ENCODE results near the gene SELE. TPM values are rescaled to one million over a fixed set of nuclear protein-coding genes. Genes with fewer than 3 reads are reported as not detected.
"Not testable (repeated sequence)": the region's sequence is repeated elsewhere in the genome, so short reads cannot be mapped to it uniquely, and the experiment has no call there.

SELE gene
- total RNA-seq, 1 experiment from 2014 or later, result not detected

- ATAC-seq; DNase-seq (ENCODE audit: low spot score); H3K4me3 Mint-ChIP-seq; H3K36me3 Mint-ChIP-seq; POLR2A ChIA-PET; H3K27ac Mint-ChIP-seq; CTCF ChIA-PET; H3K4me1 Mint-ChIP-seq: not testable (repeated sequence)
- peaks cover 12% of the 10 kb centered on the region; the same call in 1 of the 2 replicates for H3K27me3 Mint-ChIP-seq (ENCODE audit: low read depth)
- H3K9me3 Mint-ChIP-seq, result peaks cover 51% of the 10 kb centered on the region
These were observed 18.8 kb downstream of the SELE start for GRCh38 chr1:169715100-169715499.

DNA sequence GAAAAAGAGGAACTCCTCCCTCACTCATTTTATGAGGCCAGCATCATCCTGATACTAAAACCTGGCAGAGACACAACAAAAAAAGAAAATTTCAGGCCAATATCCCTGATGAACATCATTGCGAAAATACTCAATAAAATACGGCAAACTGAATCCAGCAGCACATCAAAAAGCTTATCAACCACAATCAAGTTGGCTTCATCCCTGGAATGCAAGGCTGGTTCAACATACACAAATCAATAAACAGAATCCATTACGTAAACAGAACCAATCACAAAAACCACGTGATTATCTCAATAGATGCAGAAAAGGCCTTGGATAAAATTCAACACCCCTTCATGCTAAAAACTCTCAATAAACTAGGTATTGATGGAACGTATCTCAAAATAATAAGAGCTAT is 20.8 kb downstream of the SELE start:
- H3K36me3 Mint-ChIP-seq; H3K4me1 Mint-ChIP-seq; POLR2A ChIA-PET; H3K27ac Mint-ChIP-seq; H3K4me3 Mint-ChIP-seq; ATAC-seq; DNase-seq (ENCODE audit: low spot score): not testable (repeated sequence)
- Mint-ChIP-seq H3K27me3 (ENCODE audit: low read depth) (peaks cover 18% of the 10 kb centered on the region; the same call in 1 of the 2 replicates), H3K9me3 (peaks cover 41% of the 10 kb centered on the region)
- CTCF ChIA-PET, result interaction anchor here (1.6 kb wide), 1 partner anchor 96 kb away, joined by 13 read pairs; no protein-coding TSS in a partner anchor

- no peak for TF ChIP-seq IRF2 (CRISPR knock-in tag; IDR thresholded peaks at IDR 0.05; ENCODE audit: borderline replicate concordance, low read depth)
- TF ChIP-seq EMX1 (CRISPR knock-in tag; IDR thresholded peaks at IDR 0.05), result no peak
- TF ChIP-seq ZBTB21 (CRISPR knock-in tag; IDR thresholded peaks at IDR 0.05; ENCODE audit: borderline replicate concordance), result no peak
- TF ChIP-seq NR1H2 (CRISPR knock-in tag; IDR thresholded peaks at IDR 0.05), result no peak
- TF ChIP-seq TCF7 (CRISPR knock-in tag; IDR thresholded peaks at IDR 0.05; ENCODE audit: low read depth), result no peak
- no peak for TF ChIP-seq CREB1 (CRISPR knock-in tag; IDR thresholded peaks at IDR 0.05)
- TF ChIP-seq ZNF263 (CRISPR knock-in tag; IDR thresholded peaks at IDR 0.05; ENCODE audit: low read depth), result no peak
- no peak for TF ChIP-seq ATF1 (CRISPR knock-in tag; IDR thresholded peaks at IDR 0.05)
- no peak for TF ChIP-seq ESRRA (CRISPR knock-in tag; IDR thresholded peaks at IDR 0.05; ENCODE audit: borderline replicate concordance)
- TF ChIP-seq FOXJ3 (CRISPR knock-in tag; IDR thresholded peaks at IDR 0.05; ENCODE audit: borderline replicate concordance), result no peak
- TF ChIP-seq, protein P1, sequence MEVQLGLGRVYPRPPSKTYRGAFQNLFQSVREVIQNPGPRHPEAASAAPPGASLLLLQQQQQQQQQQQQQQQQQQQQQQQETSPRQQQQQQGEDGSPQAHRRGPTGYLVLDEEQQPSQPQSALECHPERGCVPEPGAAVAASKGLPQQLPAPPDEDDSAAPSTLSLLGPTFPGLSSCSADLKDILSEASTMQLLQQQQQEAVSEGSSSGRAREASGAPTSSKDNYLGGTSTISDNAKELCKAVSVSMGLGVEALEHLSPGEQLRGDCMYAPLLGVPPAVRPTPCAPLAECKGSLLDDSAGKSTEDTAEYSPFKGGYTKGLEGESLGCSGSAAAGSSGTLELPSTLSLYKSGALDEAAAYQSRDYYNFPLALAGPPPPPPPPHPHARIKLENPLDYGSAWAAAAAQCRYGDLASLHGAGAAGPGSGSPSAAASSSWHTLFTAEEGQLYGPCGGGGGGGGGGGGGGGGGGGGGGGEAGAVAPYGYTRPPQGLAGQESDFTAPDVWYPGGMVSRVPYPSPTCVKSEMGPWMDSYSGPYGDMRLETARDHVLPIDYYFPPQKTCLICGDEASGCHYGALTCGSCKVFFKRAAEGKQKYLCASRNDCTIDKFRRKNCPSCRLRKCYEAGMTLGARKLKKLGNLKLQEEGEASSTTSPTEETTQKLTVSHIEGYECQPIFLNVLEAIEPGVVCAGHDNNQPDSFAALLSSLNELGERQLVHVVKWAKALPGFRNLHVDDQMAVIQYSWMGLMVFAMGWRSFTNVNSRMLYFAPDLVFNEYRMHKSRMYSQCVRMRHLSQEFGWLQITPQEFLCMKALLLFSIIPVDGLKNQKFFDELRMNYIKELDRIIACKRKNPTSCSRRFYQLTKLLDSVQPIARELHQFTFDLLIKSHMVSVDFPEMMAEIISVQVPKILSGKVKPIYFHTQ (CRISPR knock-in tag; IDR thresholded peaks at IDR 0.05), result no peak
- TF ChIP-seq SP1 (CRISPR knock-in tag; conservative IDR thresholded peaks at IDR 0.05), result no peak
- TF ChIP-seq, protein P2, sequence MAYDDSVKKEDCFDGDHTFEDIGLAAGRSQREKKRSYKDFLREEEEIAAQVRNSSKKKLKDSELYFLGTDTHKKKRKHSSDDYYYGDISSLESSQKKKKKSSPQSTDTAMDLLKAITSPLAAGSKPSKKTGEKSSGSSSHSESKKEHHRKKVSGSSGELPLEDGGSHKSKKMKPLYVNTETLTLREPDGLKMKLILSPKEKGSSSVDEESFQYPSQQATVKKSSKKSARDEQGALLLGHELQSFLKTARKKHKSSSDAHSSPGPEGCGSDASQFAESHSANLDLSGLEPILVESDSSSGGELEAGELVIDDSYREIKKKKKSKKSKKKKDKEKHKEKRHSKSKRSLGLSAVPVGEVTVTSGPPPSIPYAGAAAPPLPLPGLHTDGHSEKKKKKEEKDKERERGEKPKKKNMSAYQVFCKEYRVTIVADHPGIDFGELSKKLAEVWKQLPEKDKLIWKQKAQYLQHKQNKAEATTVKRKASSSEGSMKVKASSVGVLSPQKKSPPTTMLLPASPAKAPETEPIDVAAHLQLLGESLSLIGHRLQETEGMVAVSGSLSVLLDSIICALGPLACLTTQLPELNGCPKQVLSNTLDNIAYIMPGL (CRISPR knock-in tag; IDR thresholded peaks at IDR 0.05), result no peak
- TF ChIP-seq IRF1 (CRISPR knock-in tag; IDR thresholded peaks at IDR 0.05), result no peak
- Mint-ChIP-seq H3K27ac (no peak overlapping the region), H3K36me3 (no peaks in the 10 kb centered on the region), H3K4me3 (no peak overlapping the region), H3K9me3 (peaks cover 33% of the 10 kb centered on the region), H3K27me3 (ENCODE audit: low read depth) (peaks cover 16% of the 10 kb centered on the region; the same call in 1 of the 2 replicates), H3K4me1 (peaks cover 8% of the 10 kb centered on the region)
- CTCF ChIA-PET, result interaction anchor here (0.6 to 1.6 kb wide), 34 partner anchors 9 to 252 kb away, joined by 3 to 36 read pairs (median 4); partner anchors contain the start of genes F5, METTL18 and SLC19A2
- DNase-seq (ENCODE audit: low spot score) (no peak), ATAC-seq (no peak)
- POLR2A ChIA-PET, result no interaction called here
These were observed 21.6 kb downstream of the SELE start for GRCh38 chr1:169712309-169712631.
